ENCODE data around the gene HHATL.

HHATL gene

DNA sequence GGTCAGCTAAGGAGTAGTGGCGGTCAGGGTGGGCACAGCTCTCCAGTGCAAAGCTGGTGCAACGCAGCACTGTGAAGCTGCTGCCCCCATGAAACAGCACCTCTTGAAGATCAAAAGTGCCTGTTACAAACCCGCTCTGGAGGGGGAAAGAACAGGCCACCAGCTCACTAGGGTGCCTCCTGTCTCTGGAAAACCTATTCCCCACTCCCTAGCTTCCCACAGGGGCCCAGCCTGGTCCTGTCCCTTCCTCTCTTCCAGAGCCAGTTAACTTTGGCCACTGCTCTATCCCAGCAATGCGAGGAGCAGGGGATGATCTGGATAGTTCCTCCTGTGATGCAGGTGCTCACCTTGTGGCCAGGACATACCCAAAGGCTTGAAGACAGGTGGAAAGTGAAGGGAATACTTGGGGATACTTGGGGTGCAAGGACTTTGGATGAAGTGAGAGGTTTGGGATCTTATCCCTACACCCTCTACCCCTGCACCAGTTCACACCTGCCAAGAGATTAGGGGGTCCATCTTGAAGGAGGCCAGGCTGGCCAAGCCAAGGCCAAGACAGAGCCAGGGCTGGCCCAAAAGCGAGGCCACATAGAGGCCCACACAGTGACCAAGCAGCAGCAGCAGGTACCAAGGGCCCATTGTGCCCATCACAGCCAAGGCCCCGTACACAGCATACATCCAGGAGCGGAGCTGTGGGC is 4.2 kb downstream of the HHATL start:
- DNase-seq (ENCODE audit: low read depth in 2 of 2): no peak

DNA sequence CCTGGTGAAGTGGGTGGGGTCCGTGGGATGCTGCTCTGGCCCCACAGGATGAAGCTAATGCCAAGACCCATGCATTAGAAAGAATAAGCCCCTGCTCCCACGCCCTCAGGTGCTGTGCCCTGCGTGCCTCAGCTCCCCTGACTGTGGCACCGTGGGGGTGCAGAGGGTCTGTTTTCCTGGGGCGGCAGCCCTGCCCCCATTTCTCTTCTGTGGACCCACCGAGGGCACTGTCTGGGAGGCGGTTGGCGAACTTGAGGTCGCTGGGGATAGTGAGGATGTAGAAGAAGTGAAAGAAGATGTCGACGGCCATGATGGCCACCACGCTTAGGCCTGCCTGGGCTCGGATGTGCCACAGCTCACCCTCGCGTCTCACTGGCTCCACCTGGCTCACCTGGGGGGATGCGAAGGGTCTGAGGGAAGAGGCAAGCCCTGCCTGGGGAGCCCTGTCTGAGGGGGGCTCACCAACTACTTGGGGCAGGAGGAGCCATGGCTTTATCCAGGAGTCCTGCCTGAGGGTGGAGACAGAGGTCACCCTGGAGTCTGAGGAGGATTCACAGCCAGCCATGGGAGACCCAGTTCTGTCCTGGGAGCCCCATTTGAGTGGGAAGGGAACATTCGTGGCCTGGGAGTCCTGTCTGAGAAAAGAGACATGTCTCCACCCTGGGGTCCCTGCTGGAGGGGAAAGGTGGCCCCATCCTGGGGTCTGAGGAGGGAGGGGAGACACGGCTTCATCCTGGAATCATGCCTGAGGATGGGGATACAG is 5.1 kb downstream of the HHATL start:
- DNase-seq (ENCODE audit: low read depth in 2 of 2): no peak

DNA sequence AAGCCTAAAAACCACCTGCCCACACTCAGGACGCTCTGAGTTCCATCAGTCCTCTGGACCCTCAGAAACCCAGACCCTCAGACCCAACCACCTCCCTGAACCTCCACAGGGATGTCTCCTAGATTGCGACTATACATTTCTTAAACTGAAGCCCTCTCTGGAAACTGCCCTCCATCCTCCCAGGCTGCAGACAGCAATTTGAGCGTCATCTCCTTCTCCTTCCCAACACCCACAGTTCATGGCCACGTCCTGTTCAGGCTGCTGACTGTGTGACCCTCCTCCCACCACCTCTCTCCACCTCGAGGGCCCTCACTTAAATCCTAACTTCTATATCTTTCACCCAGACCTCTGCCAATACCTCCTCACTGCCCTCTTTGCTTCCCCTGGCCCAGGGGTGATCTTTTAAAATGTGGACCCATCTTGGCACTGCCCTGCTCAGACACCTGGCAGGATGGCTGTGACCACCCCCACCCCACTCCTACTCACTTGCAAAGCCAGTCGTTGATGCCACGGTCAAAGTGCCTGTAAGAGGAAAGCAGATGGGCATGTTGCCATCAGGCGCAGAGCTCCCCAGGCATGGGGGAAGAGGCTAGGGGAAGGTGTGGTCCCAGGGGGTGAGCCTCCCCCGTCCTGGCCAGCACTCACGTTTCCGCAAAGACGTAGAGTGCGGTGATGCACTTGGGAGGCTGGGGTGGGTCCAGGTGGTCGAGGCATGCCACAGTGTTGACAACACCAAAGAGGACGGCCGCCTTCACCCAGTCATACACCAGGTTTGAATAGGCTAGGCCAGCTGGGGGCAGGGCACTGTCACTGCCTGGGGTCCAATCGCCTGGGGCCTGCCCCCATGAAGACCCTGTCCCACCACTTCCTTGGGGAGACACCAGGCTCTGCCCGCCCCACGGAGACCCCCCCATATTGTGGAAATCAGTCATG is 6.0 kb downstream of the HHATL start:
- DNase-seq (ENCODE audit: low read depth in 2 of 2): no peak

DNA sequence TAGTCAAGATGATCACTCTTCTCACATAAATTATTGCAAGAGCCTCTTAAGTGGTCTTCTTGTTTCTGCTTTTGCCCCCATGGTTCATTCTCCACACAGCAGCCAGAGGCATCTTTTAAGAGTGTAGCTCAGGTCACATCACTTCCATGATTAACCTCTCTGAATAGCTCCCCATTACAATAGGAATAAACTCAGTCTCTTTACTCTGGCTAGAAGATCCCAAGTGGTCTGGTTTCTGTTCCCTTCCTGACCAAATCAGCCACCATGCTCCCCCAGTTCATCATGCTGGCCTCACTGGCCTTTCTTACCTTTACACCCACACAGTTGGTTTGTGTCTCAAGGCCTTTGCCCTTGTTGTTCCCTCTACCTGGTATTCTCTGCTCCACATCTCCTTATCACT is 8.2 kb downstream of the HHATL start:
- no peak for DNase-seq (ENCODE audit: low read depth in 2 of 2)

DNA sequence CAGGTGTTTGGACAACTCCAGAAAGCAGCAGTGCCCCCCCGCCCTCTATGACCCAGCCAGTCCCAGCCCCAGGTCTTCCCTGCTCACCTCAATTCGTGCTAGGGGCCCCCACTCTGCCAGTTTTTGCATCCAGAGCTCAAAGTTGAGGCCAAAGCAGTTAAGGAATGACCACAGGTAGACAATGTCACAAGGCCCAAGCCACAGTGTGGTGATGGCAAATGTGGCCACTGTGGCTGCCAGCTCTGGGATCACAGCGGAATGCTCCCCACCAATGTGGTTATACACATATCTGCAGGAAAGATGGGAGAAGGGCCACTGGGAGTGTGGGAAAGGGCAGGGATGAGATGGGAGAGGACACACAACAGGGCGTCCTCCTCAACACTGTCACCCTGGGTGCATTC is 9.1 kb downstream of the HHATL start:
- DNase-seq (ENCODE audit: low read depth in 2 of 2): no peak

- no peak for DNase-seq (ENCODE audit: low read depth in 2 of 2)
These were observed 9.7 kb downstream of the HHATL start for GRCh38 chr3:42692667-42693529.

DNA sequence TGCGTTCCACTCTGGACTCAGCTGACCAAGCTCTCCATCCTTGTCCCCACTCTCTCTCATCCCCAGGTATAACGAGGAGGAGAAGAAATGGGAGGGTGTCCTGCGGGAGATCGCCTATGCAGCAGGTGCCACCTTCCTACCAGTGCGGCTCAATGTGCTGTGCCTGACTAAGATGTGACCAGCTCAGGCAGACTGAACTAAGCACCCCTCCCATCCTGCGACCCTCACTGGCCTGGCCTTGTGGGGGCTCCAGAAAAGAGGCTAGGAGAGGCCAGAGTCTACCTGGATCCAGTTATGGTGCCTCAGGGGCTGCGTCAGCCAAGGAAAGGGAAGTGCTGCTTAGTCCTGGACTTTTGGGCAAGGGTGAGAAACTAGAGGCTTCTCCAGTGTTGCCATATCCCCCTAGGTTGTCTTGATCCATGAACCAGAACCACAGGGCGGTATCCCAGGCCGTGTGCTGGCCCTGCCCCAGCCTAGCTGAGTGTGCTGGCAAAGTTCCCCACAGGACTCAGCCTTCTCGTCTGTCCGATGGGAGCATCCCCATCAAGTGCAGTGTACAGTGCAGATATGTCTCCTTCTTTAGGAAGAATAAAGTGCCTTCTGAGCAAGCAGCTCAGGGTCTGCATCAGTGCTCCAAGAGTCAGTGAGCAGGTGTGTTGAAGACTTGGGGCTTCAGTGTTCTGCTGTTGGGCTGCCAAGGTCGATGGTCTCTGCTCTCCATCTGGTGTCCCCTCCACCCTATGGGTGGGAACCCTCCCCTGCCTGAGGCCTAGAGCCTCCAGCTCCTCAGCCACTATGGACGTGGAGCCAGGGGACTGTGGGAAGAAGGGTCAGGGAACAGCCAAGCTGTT is 10.6 kb downstream of the HHATL start:
- DNase-seq (ENCODE audit: low read depth in 2 of 2): no peak

- DNase-seq (ENCODE audit: low read depth in 2 of 2): no peak
These were observed 11.6 kb downstream of the HHATL start for GRCh38 chr3:42690766-42691680.

- no peak for DNase-seq (ENCODE audit: low read depth in 2 of 2)
These were observed 12.4 kb downstream of the HHATL start for GRCh38 chr3:42690191-42690590.

- DNase-seq (ENCODE audit: low read depth in 2 of 2): no peak
These were observed 13.1 kb downstream of the HHATL start for GRCh38 chr3:42689421-42690014.

DNA sequence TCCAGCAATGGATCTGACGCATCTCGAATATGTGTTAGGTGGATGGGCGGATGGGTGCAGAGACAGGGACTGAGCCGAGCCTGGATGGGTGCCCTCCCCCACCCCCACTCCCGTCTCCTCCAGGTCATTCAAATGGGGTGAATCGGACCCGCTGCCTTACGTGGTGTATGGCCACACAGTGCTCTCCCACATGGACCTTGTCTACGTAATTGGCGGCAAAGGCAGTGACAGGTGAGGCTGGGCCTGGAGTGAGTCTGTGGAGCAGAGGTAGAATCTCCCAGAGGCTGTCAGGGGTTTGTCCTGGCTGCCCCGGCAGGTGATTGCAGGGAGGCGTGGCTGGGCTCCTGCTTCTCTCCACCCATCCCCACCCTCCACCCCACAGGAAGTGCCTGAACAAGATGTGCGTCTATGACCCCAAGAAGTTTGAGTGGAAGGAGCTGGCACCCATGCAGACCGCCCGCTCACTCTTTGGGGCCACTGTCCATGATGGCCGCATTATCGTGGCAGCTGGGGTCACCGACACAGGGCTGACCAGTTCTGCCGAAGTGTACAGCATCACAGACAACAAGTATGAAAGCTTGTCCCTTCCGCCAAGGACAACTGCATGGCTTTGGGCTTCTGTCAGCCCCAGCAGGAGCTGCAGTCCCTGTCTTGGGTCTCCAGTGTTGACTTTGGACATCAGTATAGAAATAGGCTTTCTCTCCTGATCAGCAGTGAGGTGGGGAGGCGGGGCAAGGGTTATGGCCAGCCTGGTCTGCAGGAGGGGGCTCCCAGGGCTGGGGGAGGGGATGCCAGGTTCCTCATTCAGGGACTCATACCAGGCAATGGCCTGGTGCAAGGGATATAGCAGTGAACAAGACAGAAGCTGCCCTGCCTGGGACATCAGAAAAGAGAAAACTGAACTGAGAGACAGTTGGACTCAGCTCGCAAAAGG is 13.8 kb downstream of the HHATL start:
- no peak for DNase-seq (ENCODE audit: low read depth in 2 of 2)

DNA sequence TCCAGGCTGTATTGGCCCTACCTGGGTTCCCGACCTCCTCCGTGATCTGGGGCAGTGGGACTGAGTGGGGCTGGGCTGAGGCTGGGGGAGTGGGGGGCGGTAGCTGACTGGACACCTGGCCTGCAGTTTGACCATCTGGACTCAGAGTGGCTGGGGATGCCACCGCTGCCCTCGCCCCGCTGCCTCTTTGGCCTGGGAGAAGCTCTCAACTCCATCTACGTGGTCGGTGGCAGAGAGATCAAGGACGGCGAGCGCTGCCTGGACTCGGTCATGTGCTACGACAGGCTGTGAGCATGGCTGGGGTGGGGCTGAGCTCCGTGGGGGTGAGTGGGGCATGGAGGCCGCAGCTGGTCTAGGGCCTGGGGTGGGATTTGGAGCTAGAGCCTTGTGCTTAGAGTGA is 14.6 kb downstream of the HHATL start:
- no peak for DNase-seq (ENCODE audit: low read depth in 2 of 2)

DNA sequence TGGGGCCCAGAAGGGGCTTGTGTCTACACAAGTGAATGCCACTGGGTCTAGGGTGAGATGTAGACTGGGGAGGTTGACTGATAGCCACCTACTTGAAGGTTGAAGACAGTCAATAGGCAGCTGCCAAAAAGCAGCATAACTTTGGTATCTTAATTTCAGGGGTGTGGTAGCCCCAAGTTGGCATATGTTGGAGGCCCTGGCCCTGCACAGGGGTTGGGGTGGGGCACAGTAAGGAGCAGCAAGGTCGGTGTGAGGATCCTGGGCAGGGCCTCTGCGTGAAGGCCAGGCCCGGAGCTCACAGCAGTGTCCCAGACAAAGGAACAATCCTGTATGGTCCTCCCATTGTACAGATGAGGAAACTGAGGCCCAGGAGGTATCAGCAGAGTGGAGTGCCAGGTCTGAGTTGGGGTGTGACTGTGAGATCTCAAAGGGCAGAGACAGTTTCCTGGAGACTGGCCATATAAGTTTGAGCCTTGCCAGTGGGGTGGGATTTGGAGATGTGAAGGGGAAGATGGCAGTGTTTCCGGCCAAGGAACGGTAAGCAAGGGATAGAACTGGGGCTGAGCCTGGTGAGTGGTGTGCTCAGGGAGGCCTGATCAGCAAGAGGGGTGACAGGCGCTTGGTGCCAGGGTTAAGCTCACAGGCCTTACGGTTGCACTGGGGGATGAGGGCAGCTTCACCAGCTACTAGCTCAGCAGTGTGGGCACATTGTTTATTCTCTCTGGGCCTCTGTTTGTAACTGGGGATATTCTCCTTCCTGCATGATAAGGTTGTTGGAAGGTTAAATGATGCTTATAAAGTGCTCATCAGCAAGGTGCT is 15.6 kb downstream of the HHATL start:
- no peak for DNase-seq (ENCODE audit: low read depth in 2 of 2)

GRCh38 chr3:42685891-42686820 is 16.4 kb downstream of the HHATL start:
- no peak for DNase-seq (ENCODE audit: low read depth in 2 of 2)

GRCh38 chr3:42685363-42685881 is 17.2 kb downstream of the HHATL start, which contains the start of gene KLHL40:
Gene KLHL40 (plus strand): TSS chr3:42685537. CDS start chr3:42685619, 82 bp downstream.
- DNase-seq (ENCODE audit: low read depth in 2 of 2): no peak
